Stimulated activated CD8-positive, alpha-beta memory T cell treated with anti-CD3 and anti-CD28 coated beads, Interleukin-2, amount 100 ng/mL, for 48 hours (primary cell): ENCODE data around the gene EXOC3L1.

Experiments used
- DNase-seq, 2 donors: peaks; one replicate each; pipeline ENCODE4 v3.0.0-alpha.2; 2020; ENCODE audit warnings: low read depth in 2 of 2

The EXOC3L1 gene

DNA sequence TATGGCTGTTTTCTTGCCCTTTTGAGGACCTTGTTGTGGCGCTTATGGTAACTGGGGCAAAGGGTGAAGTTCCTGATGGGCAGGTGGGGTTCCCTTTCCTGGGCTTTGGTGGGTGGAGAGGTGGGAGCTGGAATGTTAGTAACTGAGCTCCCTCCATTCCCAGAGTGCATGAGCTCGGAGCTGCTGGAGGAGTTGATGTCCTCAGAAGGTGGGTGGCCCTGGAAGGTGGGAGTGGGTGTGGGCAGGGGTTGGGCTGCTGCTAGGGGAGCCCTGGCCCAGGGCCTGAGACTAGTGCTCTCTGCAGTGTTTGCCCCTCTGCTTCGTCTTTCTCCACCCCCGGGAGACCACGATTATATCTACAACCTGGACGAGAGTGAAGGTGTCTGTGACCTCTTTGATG lies 7.8 kb upstream of the EXOC3L1 start:
- DNase-seq = no peak

DNA sequence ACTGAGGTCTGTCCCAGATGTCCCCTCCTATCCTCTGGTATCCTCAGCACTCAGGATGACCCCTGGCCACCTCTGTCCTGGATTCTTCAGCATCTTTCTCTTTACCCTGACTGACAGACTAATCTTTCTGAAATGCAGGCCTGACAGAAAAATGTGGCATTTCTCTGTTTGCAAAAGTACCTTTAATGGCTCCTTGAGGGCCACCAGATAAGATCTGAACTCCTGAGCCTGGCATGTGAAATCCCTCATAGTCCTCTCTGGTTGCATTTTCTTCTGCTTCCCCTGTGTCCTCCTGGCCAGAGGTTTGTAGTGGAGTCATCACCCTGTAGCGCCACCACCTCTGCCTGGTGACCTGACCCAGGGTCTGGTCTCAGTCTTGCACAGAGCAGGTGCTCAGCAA lies 6.9 kb upstream of the EXOC3L1 start:
- no peak for DNase-seq

DNA sequence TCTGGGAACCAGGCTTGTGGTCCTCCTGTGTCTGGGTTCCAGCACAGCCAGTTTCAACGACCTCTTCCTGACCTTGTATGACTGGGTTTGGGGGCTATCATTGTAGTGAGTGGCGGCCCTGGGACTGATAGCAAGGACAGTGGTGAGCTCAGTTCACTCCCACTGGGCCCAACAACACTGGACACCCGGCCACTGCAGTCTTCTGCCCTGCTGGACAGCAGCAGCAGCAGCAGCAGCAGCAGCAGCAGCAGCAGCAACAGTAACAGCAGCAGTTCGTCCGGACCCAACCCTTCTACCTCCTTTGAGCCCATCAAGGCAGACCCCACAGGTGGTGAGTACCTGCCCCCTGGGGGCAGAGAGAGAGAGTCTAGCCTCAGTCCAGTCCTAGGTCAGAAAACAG lies 5.7 kb upstream of the EXOC3L1 start:
- DNase-seq = no peak

DNA sequence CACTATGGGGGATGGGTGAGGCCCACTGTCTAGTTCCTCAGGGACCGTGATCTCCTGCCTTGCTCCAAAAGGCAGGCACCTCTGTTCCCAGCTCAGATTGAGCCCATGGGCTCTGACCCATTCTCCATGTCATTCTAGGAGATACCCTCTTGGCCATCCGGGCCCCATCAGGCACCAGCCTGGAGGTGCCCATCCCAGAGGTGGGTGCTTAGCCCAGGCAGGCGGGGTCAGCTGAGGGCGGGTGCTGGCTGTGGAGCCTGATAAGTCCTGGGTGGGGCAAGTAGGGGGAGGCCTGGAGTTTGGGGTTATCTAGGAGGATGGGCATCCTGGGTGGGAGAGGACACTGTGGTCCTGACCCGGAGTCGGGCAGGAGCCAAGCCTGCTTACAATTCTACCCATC lies 4.3 kb upstream of the EXOC3L1 start:
- no peak for DNase-seq

DNA sequence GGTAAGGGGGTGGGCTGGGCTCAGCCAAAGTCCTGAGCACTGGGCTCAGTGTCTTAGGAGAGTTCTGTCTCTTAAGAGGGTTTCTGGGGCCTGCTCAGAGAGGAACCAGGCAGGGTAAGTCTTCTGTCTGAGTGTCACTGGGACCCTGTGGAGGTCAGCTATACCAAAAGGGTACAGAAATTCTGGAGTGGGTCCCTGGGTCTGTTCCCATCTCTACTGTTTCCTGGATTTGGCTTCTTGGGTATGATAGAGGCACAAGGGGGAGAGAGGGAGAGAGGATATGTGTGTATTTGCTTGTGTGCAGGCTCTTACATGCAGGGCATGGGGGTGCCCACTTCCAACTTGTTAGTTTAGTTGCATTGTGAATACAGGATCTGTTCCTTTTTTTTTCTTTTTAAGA lies 3.6 kb upstream of the EXOC3L1 start:
- no peak for DNase-seq

DNA sequence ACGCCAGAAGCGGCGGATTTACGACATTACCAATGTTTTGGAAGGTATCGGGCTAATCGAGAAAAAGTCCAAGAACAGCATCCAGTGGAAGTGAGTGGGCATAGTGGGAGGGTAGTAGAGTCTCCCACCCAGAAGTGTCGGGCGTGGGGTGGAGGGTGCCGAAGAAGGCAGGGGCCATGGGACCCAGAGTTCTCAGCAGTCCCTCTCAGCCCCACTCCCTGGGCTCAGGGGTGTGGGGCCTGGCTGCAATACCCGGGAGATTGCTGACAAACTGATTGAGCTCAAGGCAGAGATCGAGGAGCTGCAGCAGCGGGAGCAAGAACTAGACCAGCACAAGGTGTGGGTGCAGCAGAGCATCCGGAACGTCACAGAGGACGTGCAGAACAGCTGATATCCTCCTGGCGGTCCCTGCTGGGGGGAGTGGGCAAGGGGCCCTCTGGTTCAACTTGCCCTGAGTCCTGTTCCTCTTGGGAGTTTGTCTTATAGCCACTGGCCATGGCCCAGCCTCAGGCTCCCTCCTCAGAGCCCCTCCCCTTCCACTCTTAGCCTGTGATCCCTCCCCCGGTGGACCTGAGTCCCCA lies 2.9 kb upstream of the EXOC3L1 start:
- DNase-seq = no peak

DNA sequence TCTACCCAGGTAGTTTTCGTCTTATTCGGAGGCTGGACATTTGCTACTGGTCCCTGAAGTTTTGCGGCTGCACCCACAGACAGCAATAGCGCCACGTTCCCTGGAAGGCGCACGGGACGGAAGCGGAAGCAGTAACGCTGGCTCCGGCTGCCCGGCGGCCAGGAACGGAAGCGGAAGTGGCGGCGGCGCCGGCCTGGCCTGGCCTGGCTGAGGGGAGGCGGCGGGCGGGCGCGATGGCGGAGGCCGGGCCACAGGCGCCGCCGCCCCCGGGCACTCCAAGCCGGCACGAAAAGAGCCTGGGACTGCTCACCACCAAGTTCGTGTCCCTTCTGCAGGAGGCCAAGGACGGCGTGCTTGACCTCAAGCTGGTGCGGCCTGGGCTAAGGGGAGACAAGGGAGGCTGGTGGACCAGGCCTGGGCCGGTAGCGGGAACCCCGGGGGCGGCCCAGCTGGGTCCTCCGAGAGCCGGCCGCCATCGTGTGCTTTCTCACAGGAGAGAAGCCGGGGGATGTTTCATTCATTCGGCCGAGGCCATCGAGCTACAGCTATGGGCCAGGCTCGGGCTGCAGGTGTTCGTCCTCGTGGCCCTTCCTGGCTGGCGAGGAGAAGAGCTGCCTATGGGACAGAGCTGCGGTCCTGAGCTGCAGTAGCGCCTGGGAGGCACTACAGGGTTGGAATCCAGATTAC lies 2.2 kb upstream of the EXOC3L1 start, which contains the start of gene E2F4:
TSS of gene E2F4 (plus strand) at position 161 of the 687 bp plus-strand sequence. CDS start at position 234, 73 bp downstream.
- peak; percentile 84 to 89 for DNase-seq

DNA sequence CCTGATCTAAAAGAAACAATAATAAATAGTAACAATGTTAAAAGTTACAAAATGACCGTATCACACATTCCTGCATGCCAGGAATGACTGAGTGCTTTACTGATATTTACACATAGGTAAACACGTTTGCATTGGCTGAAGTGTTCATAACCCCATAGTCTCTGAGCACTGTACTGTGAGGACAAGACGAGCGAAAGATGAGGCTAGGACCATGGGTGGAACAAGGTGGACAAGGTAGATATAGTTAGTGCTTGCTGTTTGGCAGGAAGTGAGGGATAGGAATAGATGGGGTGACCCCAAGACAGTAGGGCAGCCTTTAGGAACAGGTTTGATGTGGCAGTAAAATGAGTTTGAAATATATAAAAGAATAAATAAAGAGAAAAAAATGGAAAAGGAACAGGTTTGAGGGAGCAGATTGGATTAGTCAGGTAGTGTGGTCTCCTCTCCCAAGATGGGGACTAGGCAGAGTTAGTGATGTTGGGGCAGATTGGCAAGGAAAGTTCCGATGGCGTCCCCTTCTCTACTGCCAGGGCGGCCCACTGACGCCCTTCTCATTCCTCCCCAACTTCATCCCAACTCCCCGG lies 1.6 kb upstream of the EXOC3L1 start:
- no peak for DNase-seq

DNA sequence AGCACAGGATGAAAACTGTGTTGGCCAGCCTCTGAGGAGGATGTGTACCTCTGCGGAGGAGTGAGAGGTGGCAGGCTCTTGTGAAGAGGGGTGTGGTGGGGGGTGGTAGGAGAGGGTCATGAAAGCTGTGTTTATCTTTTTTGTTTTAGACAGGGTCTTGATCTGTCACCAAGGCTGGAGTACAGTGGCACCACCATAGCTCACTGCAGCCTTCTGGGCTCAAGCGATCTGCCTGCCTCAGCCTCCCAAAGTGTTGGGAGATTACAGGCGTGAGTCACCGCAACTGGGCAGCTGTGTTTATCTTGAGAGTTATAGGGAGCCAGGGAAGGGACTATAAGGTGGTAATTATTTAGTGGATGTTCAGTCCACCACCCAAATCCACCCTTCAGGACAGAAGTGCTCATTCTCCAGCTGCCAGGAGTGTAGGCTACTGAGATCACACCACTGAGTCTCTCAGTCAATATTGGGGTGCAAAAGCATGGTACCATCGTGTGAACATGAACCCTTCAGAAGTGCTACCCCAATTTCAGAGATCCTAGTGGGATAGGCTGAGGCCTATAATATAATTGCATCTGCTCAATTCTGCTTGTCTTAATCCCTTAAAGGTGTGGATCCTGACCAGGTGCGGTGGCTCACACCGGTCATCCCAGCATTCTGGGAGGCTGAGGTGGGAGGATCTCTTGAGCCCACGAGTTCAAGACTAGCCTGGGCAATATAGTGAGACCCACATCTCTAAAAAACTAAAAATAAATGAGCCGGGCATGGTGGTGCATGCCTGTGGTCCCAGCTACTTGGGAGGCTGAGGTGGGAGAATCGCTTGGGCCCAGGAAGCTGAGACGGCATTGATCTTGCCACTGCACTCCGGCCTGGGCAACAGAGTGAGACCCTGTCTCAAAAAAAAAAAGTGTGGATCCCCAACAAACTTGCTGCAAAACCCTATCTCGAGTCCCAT lies 788 bp upstream of the EXOC3L1 start:
- DNase-seq = no peak

DNA sequence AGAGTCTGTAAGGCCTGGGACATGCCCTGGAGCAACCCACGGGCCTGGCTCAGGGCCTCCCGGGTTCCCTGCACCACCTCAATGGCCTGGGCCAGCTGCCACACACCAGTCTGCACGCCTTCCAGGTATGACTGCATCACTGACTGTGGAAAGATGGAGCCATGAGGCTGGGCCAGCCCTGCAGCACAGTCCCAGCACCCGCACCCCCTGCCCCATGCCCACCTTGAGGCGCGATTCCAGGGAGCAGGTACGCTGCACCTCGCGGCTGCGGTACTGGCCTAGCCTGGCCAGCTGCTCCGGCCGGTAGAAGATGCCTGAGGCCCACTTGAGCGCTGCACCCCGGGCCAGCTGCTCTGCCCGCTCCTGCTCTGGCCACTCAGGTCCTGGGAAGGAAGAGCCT lies 1.1 kb downstream of the EXOC3L1 start:
- no peak for DNase-seq

DNA sequence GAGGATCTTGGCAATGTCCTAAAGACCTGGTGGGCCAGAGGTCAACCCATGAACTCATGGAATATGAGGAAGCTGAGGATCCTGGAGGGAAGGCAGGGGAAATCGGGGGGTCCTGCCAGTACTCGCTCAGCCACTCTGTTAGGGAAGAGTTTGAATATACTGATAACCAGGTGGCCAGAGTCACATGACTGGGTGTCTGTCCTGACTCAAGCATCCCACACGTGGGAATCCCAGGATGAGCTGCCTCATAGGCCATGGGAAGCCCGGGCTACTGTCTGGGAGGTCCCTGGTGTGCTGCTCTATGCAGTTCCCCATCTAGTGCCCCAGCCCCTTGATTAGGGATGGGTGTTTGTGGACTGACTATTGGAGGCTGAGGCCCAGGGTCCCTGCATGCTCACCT lies 1.6 kb downstream of the EXOC3L1 start:
- DNase-seq = no peak

DNA sequence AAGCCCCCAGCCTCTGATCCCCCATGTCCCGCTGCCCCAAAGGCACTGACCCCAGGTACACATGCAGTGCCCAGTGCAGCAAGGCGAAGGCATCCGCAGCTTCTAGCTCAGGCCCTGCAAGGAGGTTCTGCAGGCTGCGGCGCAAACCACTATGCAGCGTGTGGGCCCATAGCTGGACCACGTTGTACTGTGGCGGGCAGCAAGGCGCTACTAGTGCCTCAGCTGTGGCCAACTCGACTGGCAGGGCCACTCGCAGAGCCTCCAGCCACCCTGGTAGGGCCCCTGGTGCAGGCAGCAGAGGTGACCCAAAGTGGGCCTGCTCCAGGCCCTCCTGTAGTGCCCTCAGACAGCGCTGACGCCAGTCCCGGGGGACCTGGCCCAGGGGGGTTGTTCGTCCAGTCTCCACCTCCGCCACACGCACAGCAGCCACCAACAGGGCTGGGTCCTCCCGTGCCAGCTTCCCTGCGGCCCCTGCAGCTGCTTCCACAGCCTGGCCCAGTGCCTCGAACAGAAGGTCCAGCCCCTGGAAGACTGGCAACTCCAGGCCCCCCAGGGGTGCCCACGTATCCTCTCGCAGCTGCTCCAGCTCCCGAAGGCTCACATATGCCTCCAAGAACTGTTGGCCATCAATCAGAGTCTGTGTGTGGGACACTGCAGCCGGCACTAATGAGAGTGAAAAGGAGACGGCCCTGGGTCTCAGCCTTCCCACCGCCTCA lies 2.6 kb downstream of the EXOC3L1 start:
- DNase-seq = no peak

DNA sequence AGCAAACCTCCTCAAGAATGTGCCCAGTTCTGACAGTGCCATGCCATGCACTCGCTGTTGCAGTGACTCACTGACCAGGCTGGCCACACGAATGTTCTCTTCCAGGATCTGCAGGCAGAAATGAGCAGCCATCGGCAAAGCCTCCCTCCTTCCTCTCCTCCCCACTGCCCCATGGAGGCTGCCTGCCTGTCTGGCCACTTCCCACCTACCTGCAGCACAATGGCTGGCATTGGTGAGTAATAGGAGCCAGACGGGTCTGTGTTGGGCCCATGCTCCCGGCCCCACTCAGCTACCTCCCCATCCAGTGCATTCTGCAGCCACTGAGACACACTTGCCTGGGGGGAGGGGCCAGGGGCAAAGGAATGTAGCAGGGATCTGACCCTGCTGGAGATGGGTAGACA lies 3.4 kb downstream of the EXOC3L1 start:
- DNase-seq = no peak

DNA sequence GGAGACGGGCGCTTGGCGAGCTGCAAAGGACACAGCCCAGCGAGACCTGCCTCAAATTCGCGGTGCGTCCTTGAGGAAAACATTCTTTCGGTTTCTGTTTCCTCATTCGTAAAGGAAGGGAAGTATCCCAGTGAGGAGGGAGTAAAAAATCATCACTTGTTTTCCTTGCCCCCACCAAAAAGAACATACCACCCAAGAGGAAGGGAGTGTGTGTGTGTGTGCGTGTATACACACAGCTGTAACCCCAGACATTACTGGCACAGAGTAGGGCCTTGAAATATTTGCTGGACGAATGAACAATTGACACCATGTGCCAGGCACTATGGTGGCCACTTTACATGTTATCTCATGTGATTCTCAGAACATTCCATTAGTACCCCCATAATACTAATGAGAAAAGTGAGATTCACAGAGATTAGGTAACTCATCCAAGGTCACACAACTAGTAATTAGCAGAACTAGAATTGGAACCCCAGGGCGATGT lies 4.2 kb downstream of the EXOC3L1 start:
- no peak for DNase-seq

DNA sequence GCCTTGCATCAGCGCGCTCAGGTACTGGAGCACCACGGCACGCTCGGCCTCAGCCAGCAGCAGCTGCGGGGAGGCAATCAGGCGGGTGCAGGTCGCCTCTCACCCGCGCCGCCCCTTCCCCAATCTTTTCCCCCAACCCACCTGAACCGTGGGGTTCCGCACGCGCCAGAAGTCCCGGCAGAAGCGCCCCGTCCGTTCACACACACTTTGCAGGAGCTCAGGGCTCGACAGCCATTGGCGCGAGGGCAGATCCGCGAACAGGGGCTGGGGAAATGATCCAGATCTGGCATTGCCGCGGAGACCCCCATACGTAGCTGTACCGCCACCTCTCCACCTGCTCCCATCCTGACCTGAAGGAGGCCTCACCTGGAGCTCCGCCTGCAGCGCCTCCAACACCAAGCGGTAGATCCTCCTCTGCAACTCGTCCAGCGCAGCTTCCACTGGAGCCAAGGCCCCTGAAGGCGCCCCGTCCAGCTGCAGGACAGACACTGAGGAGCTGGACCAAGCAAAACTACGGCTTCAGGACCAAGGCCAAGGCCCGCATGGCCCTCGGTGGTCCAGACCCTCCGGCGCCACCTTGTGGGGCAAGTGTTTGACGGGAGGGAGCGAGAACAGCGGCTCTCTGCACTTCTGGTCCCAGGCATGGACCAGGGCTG lies 4.8 kb downstream of the EXOC3L1 start:
- DNase-seq = peak; percentile 80 to 83

DNA sequence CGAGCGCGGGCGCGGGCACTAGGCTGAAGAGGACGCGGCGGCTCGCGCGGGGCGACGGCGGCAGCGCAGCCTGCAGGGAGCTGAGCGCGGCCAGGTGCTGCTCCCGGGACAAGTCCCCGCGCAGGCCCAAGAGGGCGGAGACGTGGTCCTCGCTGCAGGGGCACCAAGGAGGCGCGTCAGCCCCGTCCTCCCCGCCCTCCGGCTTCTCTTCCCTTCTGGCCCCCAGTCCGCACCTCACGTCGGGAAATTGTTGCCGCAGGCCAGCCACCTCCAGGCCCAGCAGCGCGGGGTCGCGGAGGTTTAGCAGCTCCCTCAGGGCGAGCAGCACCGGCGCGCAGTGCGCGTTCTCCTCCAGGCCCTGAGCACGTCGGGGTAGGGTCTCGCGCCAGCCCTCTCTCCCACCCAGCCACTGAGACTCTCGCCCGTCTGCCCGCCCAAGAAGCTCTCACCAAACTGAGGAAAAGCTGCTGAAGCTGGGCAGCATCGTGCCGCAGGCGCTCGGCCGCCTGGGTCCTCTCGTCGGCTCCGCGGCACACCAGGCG lies 5.4 kb downstream of the EXOC3L1 start:
- no peak for DNase-seq

DNA sequence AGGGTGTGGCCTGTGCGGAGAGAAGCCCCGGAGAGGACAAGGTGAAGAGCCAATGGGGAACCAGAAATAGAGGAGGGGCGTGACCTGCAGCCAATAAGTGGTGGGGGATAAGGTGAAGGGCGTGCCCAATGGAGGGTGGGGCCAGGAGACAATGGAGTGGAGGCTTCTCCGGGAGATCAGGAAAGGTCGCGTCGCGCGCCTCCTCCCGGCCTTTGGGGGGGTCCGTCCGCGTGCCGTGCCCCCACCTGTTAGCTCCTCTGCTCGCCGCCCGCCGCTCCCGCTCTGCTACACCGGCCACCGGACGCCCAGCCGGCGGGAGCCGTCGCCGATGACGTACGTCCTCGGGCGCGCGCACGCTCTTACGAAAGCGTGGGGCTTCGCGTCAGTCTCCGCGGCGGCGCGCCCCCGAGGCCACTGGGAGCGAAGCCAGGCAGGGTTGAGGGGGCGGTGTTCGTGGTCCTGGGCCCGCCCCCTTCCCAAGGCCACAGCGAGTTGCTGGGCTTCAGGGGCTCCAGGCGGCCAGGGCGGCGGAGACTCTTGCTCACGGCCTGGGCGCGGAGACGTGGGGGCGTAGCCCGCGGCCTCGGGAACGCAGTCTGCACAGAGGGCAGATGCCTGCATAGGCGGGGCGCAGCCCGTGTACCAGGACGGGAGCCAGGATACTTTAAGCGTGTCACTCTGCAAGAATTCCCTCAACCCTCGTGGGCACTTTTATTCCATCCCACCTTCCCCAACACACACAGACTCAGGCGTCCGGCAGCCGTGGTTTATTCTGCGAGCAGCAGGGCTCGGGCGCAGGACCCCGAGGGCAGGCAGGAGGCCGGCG lies 6.1 kb downstream of the EXOC3L1 start, which contains the start of gene MATCAP1:
TSS of gene MATCAP1 (minus strand) at position 337 of the 826 bp plus-strand sequence. CDS start 3,353 bp downstream, outside the sequence.
- peak; percentile 88 to 90 for DNase-seq

DNA sequence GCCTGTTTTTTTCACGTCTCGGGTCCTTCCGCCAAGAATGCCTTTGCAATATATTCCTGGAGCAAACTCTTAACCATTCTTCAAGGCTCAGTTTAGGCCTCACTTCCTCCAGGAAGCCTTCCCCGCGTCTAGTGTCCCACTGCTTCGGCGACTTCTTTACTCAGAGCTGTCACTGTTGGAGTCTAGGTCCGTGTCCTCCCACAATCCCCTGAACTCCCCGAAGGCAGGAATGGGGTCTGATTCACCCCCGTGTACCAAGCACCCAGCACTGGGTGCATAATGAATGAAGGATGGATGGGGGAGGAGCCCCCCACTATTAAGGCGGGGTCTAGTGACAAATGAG lies 6.7 kb downstream of the EXOC3L1 start:
- no peak for DNase-seq

DNA sequence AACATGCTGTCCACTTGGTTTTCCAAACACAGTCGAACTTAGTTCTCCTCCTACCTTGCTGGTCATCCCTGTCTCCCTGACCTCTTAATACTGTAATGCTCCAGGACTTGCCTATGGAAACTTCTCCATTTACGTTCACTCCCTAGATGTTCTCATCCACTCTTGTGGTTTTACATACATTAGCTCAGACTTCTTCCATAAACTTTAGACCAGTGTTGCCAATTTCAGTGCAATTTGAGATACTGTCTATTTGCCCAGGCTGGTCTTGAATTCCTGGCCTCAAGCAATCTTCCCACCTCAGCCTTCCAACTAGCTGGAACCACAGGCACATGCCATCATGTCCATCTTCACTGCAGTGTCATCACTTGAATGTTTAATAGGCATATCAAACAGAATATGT lies 7.6 kb downstream of the EXOC3L1 start:
- no peak for DNase-seq

DNA sequence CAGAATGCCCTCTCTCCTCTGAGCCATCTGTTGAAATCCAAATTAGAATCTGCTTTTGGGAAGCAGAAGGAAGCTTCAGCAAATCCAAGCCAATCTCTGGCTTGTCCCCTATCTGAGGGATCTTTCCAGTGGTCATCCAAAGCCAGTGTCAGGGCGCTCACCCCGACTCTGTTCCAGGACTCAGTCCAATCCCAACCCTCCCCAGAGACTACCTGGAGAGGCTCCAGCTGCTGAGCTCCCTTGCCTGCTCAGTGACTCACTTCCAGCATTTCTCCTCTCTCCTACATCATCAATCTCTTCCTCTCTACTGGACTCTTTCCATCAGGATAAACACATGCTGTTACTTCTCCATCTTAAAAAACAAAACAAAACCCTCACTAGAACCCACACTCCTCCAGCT lies 8.6 kb downstream of the EXOC3L1 start:
- DNase-seq = no peak
